Fibroblast of upper back skin (primary cell): ENCODE data around the gene PRPS1L1.
A peak's percentile ranks its signal among the peaks of the same experiment; 100 is the strongest.

ENCODE experiments used
- DNase-seq: peaks from one replicate; pipeline ENCODE4 v3.0.0-alpha.2; 2013

Gene PRPS1L1

DNA sequence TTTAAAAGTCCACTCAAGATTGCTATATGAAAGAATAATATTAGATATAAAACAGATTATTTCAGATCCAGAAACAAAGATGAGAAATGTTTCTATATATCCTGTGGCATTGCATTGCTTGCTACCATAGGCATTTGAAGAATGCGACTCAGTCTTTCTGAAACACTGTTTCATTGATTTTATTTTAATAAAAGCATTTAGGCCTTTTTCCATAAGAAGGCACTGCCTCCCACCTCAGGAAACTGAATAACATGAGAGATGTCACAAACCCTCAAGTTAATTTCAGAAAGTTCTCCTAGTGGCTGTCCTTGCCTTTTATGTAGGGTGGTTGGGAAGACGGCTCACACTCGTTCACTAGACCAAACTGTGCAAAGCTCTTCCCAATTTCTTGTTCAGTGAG is 23.3 kb downstream of the PRPS1L1 start:
- DNase-seq, result peak; percentile 24

DNA sequence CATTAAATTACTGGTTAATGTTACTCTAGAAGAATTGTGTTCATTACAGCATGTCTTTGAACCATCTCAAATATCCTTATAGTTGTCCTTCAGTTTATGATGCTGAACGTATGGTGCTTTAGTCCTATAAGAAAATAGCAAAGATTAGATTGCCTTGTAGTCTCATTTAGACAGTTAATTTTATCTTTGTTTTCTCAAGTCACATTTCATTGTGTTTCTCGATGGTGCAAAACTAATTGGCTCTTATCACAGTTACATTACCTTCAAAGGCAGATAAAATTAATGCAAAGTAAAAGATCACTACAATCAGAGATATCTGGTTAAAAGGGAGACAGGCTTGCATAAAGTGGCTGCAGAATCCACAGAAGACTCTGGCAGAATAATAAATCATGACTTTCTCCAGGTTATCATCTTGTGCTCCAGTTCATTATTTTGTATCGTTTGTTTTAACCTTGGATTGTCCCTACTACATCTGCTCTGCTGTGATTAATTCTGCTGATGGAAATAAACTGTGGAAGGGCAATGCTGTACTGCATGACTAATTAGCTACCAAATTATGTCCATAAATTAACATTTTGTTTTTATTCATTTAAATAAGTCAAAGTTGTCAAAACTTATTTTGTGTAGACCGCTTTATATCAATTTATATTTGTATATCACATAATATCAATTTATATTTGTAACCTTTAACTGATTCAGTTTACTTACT is 24.2 kb downstream of the PRPS1L1 start:
- DNase-seq, result no peak

DNA sequence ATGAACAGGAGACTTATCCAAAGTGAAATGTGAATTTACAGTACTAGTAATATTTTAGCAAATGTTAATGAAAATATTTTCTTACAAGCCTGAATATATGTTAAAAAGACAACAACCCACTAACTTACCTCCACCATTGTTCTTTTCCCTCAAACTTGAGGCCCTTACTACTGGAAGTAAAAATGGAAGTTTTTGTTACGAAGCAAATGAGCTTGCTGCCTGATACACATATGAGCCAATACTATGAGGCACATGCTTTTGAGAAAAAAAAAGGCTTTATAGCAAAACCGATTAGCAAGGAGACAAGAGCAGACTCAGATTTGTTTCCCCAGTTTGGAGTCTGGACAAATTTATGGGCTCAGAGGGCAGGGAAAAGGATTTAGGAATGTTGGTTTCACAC is 29.0 kb downstream of the PRPS1L1 start:
- no peak for DNase-seq

DNA sequence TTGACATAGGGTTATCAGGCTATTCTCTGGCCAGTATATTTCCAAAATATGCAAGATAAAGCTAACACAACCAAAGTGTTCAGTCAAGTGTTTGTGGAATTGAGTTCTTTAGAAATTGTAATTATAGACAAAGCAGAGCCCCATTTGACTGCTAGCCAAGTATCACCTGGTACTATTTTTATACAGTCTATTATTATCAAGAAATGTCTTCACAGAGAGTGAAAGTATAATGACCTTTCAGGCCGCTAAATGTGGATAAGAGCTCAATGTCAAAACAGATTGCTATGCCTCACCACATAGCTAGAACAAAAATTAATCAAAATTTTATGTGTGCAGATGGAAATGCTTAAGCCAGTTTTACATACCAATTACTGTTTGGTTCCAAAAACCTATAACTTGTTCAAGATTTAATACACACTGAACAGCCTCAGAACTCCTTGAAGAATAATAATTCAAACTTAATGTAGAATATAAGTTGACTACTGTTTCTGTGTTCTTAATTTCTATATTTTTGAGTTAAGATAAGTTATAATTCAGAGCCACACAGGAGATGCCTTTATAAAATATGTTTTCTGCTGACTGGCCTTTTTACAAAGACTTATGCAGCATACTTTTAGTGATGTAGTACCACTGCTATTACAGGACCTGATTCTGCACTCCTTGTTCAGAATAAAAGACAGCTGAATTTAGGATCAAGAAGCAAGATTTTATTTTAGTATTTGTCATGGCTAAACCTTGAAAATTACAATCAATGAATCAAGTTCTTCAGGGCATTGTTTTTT is 31.0 kb downstream of the PRPS1L1 start:
- DNase-seq, result no peak

DNA sequence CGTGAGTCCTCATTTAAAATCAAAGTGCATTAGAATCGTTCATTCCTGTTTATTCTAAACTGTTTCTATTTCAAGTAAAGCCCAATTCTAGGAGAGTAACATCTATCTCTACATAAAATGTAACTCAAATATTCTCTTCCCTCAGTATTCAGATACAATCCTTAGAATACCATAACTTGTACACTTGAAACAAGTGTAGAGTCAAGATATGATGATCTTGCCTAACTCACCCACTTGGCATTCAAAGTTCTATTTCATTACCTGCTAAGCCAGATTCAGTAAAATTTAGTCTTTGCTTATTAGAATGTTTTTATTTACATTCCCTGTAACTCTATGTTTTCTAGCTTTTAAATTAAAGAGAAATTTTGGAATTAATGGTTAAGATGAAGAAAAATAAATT is 31.6 kb downstream of the PRPS1L1 start:
- DNase-seq, result no peak

DNA sequence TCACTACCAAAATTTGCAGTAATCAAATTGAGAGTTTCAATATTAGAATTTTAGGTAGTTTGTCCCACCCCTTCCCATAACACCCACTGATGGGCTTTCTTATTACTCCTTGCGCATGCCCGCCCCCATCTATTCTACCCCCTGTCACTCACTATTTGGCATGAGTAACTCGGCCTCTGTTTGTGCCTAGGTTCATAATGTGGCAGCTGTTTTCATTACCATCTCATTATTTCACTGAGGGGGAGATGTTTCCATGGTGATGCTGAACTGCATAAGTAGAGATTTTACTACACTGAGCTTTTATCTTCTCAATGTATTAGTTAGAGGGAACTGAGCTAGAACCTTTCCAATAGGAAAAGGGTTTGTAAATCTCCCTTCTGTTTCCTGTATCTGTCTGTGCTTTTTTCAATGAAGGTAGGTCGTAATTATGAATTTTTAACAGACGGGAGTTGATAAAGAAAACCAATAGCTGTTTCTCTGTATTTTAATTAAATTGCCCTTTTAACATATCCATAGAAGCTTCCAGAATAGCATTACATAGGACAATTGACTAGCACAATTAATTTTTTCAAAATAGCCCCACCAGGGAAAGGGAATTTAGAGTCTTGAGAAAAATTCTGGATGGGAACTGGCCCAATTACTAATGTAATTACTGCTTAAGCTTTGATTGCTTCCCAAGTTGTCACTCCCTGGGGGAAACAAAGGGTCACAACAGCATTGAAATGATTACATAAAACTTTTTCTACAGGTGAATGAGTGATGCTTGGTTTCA is 33.4 kb downstream of the PRPS1L1 start:
- DNase-seq, result no peak

DNA sequence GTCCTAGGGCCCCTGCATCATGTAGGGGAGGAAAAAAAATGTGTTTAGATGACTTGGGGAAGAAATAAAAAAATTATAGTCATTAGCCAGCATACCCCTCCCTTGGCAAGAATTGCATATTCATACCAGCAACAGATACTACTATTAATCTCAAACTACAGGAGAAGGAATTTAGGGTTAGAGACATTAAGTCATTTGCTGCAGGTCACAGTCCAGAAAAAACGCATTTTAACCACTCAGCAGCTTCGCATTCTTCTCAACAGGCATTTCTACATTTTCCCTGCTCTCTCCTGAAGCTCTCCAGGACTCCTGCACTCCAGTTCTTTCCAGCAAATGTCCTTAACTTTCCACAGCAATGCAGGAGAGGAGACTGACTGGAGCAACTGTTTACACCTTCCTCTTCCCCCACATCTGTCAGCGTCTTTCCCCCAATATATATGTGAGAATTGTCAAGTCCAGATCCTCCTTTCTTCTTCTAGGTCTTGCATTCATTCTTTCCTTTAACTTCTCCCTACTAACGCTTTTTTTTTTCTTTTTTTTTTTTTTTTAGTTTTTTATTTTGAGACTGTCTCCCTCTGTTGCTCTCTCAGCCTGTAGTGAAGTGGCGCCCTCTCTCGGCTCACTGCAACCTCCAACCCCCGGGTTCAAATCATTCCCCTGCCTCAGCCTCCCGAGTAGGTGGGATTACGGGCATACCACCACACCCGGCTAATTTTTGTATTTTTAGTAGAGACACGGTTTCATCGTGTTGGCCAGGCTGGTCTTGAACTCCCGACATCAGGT is 35.6 kb downstream of the PRPS1L1 start:
- DNase-seq, result no peak

DNA sequence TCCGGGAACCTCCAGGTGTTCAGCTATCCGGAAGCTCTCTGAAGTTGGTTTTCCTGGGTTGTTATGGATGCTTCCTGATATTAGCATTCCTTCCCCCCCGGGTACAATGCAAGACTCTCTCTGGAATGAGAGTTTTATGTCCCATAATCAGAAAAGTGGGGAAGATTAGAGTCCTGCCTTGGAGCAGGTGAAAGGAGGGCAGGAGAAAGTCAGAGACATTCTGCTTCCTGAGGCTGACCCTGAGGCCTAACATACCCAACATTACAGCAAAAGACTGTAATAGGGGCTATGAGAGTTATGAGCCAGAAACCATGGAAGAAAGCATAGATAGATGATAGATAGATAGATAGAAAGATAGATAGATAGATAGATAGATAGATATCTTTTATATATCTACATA is 36.9 kb downstream of the PRPS1L1 start:
- no peak for DNase-seq

DNA sequence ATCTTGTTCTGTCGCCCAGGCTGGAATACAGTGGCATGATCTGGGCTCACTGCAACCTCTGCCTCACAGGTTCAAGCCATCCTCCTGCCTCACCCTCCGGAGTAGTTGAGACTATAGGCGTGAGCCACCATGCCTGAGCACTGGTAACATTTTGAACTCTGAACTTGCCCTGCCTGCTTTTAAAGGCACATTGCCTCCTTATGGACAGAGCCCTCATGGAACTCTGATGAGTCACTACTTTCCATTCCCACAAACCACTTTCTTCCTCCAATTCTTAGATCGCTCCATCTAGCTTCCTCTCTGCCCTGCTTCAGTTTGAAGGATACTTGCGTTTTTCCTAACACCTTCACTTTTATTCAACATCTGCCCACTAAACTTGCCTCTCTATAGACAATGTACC is 38.1 kb downstream of the PRPS1L1 start:
- DNase-seq, result no peak

DNA sequence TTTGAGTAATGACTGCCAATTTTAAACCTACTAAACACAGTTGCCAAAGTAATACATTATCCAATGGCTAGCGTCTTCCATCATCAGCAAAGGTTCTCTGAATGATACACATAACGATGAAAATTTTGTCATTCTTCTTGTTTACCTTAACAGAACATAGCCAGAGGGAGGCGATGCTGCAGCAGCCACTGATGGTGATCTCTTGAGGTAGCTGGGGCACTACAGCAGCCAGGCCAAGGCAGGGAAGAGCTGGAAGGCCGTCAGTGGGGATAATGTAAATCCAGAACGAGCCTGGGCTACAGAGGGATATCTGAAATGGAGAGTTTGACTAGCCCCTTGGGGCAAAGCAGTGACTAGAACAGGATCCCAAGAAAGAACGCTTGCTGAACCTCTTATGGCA is 38.8 kb downstream of the PRPS1L1 start:
- no peak for DNase-seq

DNA sequence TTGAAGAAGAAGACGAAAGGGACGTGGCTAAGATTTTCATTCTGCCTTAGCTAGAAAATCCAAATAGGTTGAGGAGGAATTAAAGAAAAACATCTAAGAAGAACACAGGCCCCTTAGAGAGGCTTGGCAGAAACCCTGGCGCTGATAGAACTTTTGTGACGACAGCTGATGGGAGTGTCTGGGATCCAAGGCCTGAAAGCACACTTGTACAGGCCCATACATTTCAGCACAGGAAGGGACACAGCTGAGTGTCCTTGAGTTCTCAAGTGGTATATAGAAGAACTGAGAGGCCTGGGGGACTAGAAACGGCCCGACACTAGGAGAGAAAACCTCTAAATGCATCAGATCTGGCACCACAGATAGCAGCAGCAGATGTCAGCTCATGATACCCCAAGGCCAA is 39.5 kb downstream of the PRPS1L1 start:
- DNase-seq, result no peak

DNA sequence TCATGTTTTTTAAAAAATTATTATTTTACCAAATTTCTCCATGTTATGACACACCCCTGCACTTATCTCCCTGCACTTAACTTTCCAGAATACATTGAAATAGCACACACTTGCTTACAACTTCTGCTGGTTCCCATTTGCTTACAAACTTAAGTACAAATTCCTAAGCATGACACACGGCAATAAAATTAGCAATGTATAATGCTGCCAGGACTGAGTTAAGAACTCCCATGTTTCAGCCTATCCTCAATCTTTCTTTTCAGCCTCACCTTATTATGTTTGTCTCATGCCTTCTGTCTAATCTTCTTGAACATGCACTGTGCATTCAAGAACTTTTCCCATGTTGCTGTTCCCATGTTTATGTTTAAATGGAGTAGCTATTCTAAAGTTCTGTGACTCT is 40.8 kb downstream of the PRPS1L1 start:
- DNase-seq, result peak; percentile 85

DNA sequence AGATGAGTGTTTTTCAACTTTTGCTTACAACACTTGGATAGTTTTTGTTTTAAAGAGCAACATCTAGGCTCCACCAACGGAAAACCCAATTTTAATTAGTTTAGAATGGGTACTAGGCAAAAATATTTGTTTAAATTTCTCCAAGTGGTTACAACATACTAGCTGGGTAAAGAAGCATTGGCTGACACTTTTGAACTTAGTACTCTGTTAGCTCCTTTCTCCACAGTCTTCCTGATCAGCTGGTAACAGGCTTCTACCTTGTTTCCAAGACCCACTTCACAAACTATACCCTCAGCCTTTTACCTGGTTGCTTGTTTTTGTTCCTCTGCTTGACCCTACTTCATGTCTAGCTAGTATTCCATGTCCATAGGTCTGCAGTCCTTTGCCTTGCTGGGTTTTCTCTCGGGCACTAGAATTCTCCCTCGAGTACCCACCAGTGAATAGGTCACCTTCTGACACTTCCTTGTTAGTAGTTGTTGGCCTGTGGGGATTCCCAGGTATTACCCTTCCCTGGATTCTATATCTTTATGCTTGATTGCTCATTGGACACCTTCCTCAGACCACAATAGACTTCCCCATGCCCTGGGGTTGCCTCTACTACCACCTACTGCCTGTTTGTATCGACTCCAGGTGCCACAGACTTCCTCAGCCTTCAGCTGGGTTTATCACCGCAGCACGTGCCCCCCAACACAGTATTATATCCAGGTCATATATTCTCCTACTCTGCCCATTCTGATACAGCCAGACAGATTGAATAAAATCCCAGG is 42.0 kb downstream of the PRPS1L1 start:
- DNase-seq, result no peak

DNA sequence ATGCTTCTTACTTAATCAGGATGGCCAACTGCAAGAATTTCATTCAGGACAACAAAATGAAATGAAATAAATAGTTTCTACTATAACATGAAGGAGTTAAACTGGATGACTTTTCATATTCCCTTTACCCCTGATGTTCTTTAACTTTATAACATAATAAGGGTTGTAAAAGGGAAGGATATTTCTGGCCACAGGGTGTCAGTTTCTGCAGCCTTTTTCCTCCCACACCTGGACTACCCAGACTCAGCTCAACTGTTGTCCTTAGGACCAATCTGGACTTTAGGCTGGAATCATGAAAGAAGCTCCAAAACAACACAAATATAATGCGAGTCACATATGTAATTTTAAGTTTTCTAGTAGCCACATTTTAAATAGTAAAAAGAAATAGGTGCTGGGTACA is 43.4 kb downstream of the PRPS1L1 start:
- DNase-seq, result no peak

DNA sequence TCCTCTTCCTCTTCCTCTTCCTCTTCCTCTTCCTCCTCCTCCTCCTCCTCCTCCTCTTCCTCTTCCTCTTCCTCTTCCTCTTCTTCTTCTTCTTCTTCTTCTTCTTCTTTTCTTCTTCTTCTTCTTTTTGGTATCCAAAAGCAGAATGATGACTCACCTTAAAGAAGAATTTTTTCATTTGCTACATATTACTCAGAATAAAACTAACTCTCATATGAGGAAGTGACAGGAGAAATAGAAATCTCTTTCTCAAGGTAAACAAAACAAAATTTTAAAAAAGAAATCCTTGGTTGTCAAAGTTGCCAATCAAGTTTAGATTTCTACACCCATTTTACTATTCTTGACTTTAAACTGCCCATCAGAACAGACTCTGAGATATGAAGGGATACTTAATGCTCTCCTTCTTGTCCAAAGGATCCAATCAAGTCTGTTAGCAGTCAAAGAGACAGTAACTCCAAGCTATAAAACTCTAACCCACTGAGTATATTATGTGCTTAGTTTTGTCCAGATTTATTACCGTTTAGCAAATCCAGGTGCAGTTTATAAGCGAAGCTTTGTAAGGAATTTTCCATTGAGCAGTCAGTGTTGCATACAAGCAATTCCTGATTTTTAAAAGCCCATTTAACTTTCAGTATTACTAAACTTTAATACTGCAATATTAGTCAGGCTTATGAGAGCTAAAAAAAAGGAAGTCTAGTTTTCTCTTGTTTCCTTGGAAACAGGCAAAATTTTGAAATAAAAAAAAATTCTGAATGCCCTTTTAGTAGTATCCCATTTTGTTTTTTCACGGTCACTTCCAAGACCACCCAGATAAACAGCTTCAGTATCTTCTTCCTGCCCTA is 44.2 kb downstream of the PRPS1L1 start:
- DNase-seq, result no peak

DNA sequence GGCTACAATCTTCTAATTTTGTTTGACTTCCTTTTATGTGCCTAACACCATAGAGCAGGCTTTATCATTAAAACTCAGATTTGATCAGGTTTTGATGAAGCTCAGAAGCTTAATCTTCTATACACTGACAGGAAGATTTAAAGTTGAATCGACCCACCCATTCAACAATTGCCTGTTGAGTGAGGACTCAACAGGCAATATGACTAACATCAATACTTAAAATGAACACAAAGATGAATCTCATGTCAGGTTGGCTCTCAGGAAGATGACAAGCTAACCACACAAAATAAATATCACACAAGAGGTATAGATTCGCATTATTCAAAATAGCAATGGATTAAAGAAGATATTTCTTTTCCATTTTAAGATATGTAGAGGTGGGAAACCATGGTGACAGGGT is 50.7 kb downstream of the PRPS1L1 start:
- no peak for DNase-seq
